ENCODE results near the gene ANP32E.
"Not testable (repeated sequence)": the region's sequence is repeated elsewhere in the genome, so short reads cannot be mapped to it uniquely, and the experiment has no call there.

Gene ANP32E

GRCh38 chr1:150212070-150212469 lies 23.8 kb downstream of the ANP32E start:
- no peak for DNase-seq

GRCh38 chr1:150210706-150211105 lies 25.2 kb downstream of the ANP32E start:
- no peak for DNase-seq

- no peak for DNase-seq
Observed at GRCh38 chr1:150210091-150210490, 25.8 kb downstream of the ANP32E start.

GRCh38 chr1:150208460-150208859 lies 27.5 kb downstream of the ANP32E start:
- DNase-seq, result not testable (repeated sequence)

- no peak for DNase-seq
Observed at GRCh38 chr1:150207281-150207971, 28.5 kb downstream of the ANP32E start.

GRCh38 chr1:150196417-150196816 lies 39.5 kb downstream of the ANP32E start:
- DNase-seq, result no peak

- no peak for DNase-seq
Observed at GRCh38 chr1:150194381-150195031, 41.4 kb downstream of the ANP32E start.

- no peak for DNase-seq
Observed at GRCh38 chr1:150192012-150192411, 43.9 kb downstream of the ANP32E start.

- DNase-seq, result no peak
Observed at GRCh38 chr1:150187560-150187931, 48.4 kb downstream of the ANP32E start.

GRCh38 chr1:150186789-150187559 lies 48.9 kb downstream of the ANP32E start:
- DNase-seq, result peak in 4 of 6 experiments; percentile 14 to 83 (median 64)

GRCh38 chr1:150186438-150186788 lies 49.5 kb downstream of the ANP32E start:
- not testable (repeated sequence) for DNase-seq

GRCh38 chr1:150185481-150185880 lies 50.4 kb downstream of the ANP32E start:
- no peak for DNase-seq

- no peak for DNase-seq
Observed at GRCh38 chr1:150183061-150183460, 52.9 kb downstream of the ANP32E start.

GRCh38 chr1:150182247-150182646 lies 53.7 kb downstream of the ANP32E start:
- no peak for DNase-seq

GRCh38 chr1:150180474-150180873 lies 55.4 kb downstream of the ANP32E start:
- DNase-seq, result no peak

GRCh38 chr1:150179867-150180266 lies 56.0 kb downstream of the ANP32E start:
- DNase-seq, result no peak

GRCh38 chr1:150178548-150178947 lies 57.4 kb downstream of the ANP32E start:
- no peak for DNase-seq

GRCh38 chr1:150176593-150176992 lies 59.3 kb downstream of the ANP32E start:
- DNase-seq, result no peak

GRCh38 chr1:150173141-150173585 lies 62.7 kb downstream of the ANP32E start:
- DNase-seq, result no peak

- no peak for DNase-seq
Observed at GRCh38 chr1:150171801-150172200, 64.1 kb downstream of the ANP32E start.

- peak in 4 of 6 experiments; percentile 12 to 40 (median 22) for DNase-seq
Observed at GRCh38 chr1:150168960-150169601, 66.8 kb downstream of the ANP32E start.
